Muscle layer of duodenum (tissue), 2 donors: ENCODE data around the gene C17orf50.

Experiments used
- H3K27ac ChIP-seq: one replicate; pipeline ENCODE4 v1.7.0; 2013; ENCODE audit warnings: mild to moderate bottlenecking, low read length
- H3K27me3 ChIP-seq: one replicate; pipeline ENCODE4 v1.7.0; 2013; ENCODE audit warnings: low read depth, mild to moderate bottlenecking, control low read depth, low read length
- H3K36me3 ChIP-seq, 2 donors: one replicate each; pipeline ENCODE4 v1.7.0; 2013; ENCODE audit warnings: low read length in 2 of 2, control low read depth in 1 of 2, mild to moderate bottlenecking in 1 of 2; ENCODE audit not compliant: insufficient read depth in 2 of 2, control insufficient read depth in 1 of 2
- H3K4me1 ChIP-seq, 2 donors: one replicate each; pipeline ENCODE4 v1.7.0; 2013; ENCODE audit warnings: low read length in 2 of 2, mild to moderate bottlenecking in 2 of 2, control low read depth in 1 of 2, moderate library complexity in 1 of 2; ENCODE audit not compliant: insufficient read depth in 2 of 2, control insufficient read depth in 1 of 2
- H3K4me3 ChIP-seq, 2 donors: one replicate each; pipeline ENCODE4 v1.7.0; 2013; ENCODE audit warnings: low read length in 2 of 2, low read depth in 1 of 2, mild to moderate bottlenecking in 1 of 2
- H3K9me3 ChIP-seq, 2 donors: one replicate each; pipeline ENCODE4 v1.7.0; 2013; ENCODE audit warnings: low read length in 2 of 2, control low read depth in 1 of 2, mild to moderate bottlenecking in 1 of 2; ENCODE audit not compliant: control insufficient read depth in 1 of 2
- donor health status: healthy.

Gene C17orf50

GRCh38 chr17:35807371-35808144, 46.9 kb downstream of the C17orf50 start:
- Histone ChIP-seq H3K27ac (no peak overlapping the region), H3K4me3 (no peak overlapping the region), H3K36me3 (no peaks in the 10 kb centered on the region), H3K4me1 (peaks cover 11 to 38% of the 10 kb centered on the region in 2 donors), H3K27me3 (no peaks in the 10 kb centered on the region), H3K9me3 (no peaks in the 10 kb centered on the region)

GRCh38 chr17:35808240-35808961, 47.7 kb downstream of the C17orf50 start:
- peak overlapping the region; percentile 87 to 98 for H3K4me3 ChIP-seq
- no peaks in the 10 kb centered on the region for H3K27me3 ChIP-seq
- H3K36me3 ChIP-seq = no peaks in the 10 kb centered on the region
- peaks cover 11 to 41% of the 10 kb centered on the region in 2 donors for H3K4me1 ChIP-seq
- no peaks in the 10 kb centered on the region for H3K9me3 ChIP-seq
- peak overlapping the region; percentile 93 for H3K27ac ChIP-seq

GRCh38 chr17:35808962-35809854, 48.5 kb downstream of the C17orf50 start, which contains the start of gene TAF15:
Gene TAF15 (plus strand): TSS chr17:35809484. CDS start chr17:35809570, 86 bp downstream.
- H3K27ac ChIP-seq = peak within 1 kb of the TSS; percentile 93
- H3K4me1 ChIP-seq = peaks cover 11 to 41% of the 10 kb centered on the region in 2 donors

GRCh38 chr17:35809855-35810461, 49.3 kb downstream of the C17orf50 start:
- Histone ChIP-seq H3K4me1 (peaks cover 12 to 36% of the 10 kb centered on the region in 2 donors), H3K27ac (peak overlapping the region; percentile 93), H3K4me3 (peak overlapping the region; percentile 87 to 98), H3K9me3 (no peaks in the 10 kb centered on the region), H3K27me3 (no peaks in the 10 kb centered on the region), H3K36me3 (no peaks in the 10 kb centered on the region)

More at GRCh38 chr17:35808962-35809854, 48.5 kb downstream of the C17orf50 start, which contains the start of gene TAF15:
- Histone ChIP-seq H3K36me3 (no peaks in the 10 kb centered on the region), H3K9me3 (no peaks in the 10 kb centered on the region), H3K27me3 (no peaks in the 10 kb centered on the region), H3K4me3 (peak within 1 kb of the TSS; percentile 87 to 98)

- Histone ChIP-seq H3K27ac (no peak overlapping the region), H3K4me1 (peaks cover 15 to 49% of the 10 kb centered on the region in 2 donors), H3K4me3 (no peak overlapping the region), H3K36me3 (no peaks in the 10 kb centered on the region), H3K9me3 (no peaks in the 10 kb centered on the region), H3K27me3 (no peaks in the 10 kb centered on the region)
Observed at GRCh38 chr17:35811759-35812158, 51.1 kb downstream of the C17orf50 start.

GRCh38 chr17:35812456-35812855, 51.8 kb downstream of the C17orf50 start:
- Histone ChIP-seq H3K36me3 (peaks cover under 1 to 2% of the 10 kb centered on the region in 2 donors), H3K4me1 (peaks cover 15 to 56% of the 10 kb centered on the region in 2 donors), H3K27me3 (no peaks in the 10 kb centered on the region), H3K9me3 (no peaks in the 10 kb centered on the region), H3K27ac (no peak overlapping the region), H3K4me3 (no peak overlapping the region)
